GM12801 (cell line): ENCODE data around the gene TAS2R38.

Experiments
- CTCF ChIP-seq: IDR thresholded peaks from one replicate; pipeline ENCODE4 v1.5.1; 2011; ENCODE audit warnings: control low read depth; ENCODE audit not compliant: insufficient read length; ENCODE audit errors: extremely low read depth

TAS2R38 gene

GRCh38 chr7:141991140-141991539, 17.6 kb upstream of the TAS2R38 start:
- no peak for TF ChIP-seq CTCF

- no peak for TF ChIP-seq CTCF
Measured at GRCh38 chr7:141990011-141990725, 16.6 kb upstream of the TAS2R38 start.

- no peak for TF ChIP-seq CTCF
Measured at GRCh38 chr7:141986923-141987322, 13.3 kb upstream of the TAS2R38 start.

GRCh38 chr7:141979568-141979967, 6.0 kb upstream of the TAS2R38 start:
- TF ChIP-seq CTCF = no peak

GRCh38 chr7:141978351-141978750, 4.8 kb upstream of the TAS2R38 start:
- no peak for TF ChIP-seq CTCF

- no peak for TF ChIP-seq CTCF
Measured at GRCh38 chr7:141976524-141977245, 3.1 kb upstream of the TAS2R38 start.

GRCh38 chr7:141975806-141976523, 2.4 kb upstream of the TAS2R38 start:
- peak; percentile 69 for TF ChIP-seq CTCF
